Activated CD8-positive, alpha-beta memory T cell treated with anti-CD3 and anti-CD28 coated beads, Interleukin-2, amount 50 U/mL, for 48 hours (primary cell): ENCODE results near the gene AATF.

Source experiments
- DNase-seq: peaks from one replicate; pipeline ENCODE4 v3.0.0-alpha.2; 2020

The AATF gene

DNA sequence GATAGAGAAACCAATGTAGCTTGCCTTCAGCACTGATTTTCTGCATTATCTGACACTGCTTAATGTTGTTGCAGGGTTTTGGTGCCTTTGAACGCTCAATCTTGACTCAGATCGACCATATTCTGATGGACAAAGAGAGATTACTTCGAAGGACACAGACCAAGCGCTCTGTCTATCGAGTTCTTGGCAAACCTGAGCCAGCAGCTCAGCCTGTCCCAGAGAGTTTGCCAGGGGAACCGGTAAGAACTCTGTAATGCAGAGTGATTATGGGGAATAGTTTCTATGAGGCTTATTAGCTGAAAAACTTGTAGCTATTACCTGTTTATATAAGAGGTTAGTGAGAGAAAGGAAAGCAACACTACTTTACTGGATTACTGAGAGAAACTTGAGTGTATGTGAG, 40.4 kb downstream of the AATF start:
- no peak for DNase-seq

GRCh38 chr17:36992701-36993100, 43.9 kb downstream of the AATF start:
- DNase-seq, result no peak

DNA sequence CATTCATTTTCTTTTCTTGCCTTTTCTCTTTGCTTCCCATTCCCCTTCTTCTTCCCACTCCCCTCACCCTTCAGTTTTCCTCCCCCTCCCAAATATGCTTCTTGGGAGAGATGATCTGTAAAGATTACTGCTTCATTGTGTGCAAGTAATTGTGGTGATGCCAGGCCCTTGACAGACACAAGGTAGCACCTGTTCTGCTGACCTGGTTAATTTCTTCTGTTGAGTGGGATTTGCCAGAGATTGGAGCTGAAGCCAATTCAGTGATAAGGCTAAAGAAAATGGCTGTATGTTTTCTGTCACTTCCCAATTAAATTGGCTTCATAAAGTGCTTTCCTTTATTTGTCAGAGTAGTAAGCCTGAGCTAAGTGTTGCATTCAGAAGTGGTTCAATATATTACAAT, 44.5 kb downstream of the AATF start:
- no peak for DNase-seq

GRCh38 chr17:36994438-36994837, 45.7 kb downstream of the AATF start:
- DNase-seq, result no peak

GRCh38 chr17:36999471-36999870, 50.7 kb downstream of the AATF start:
- DNase-seq, result no peak

DNA sequence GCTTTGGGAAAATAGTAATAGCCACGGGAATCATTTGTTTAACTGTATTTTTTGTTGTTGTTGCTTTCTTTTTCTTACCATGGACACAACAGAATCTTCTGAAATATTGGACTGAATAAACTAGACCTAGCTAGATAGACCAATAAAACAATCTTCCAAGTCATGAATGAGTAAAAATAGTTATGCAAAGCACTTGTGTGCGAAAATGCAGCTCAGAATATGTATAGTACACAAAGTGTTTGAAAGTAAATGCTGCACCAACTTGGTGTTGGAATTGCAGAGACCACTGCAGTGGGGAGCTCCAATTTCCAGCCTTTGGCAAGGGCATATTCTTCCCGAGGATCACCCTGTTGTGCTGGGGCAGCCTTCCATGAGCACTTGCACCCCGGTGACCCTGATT, 68.0 kb downstream of the AATF start:
- DNase-seq, result no peak

GRCh38 chr17:37017404-37017803, 68.7 kb downstream of the AATF start:
- DNase-seq, result no peak

DNA sequence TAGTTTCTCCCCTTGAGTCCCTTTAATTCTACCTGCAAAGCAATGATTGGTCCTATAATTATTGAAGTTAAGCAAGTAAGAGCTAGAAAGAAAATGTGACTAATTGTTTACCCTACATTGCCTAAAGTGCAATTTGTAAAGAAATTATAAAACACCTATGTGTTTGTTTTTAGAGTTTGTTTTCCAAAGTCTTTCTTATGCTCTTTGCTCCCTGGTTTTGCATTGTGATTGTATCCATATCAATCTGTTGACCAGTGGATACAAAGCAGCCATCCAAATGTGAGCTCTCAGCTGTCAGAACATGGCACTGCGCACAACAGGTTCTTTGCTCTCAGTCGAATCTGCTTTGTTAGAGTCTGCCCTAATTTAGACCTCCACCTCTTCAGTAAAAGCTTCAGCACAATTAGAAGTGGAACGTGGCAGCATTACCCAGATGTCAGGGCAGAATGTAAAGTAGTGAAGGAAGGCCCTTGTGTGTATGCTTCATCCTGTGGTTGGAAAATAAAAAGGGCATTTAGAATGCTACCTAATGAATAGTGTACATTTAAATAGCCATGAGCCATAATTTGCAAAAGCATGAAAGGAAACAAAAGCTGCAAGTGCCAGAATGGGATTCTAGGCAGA, 70.5 kb downstream of the AATF start:
- DNase-seq, result no peak

DNA sequence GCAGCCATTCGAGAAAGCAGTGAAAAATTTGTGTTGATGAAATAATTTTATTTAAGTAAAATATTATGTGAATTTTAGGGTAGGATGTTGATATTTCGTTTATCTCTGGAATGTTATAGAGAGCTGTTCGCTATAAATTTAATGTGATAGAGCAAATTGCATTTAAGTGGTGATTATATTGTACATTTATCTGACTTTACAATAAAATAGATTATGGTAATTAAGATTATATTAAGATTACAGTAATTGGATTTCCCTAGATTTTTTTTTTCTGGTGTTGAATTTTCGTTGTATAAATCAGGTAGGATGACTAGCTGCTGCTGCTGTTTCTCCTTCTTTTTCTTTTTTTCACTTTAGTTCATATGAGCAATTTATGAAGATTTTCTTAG, 71.0 kb downstream of the AATF start:
- DNase-seq, result no peak

DNA sequence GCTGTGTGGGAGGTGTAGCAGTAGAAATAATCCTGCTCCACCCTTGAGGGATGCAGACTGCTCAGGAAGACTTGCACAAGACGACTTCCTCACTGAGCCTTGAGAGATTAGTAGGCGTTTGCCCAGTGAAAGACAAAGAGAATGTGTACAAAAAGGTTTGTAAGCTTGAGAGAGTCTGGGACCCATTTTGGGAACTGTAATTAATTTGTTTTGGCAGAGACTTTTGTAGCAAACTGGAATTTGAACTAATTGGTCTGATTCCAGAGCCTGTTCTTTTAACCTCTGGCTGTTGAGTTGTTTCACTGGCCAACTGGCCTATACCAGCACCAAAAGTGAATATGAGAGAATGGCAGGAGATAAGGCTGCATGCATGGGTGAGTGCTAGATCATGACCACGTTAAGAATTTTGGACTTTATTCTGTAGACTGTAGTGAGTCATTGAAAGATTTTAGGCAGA, 75.5 kb downstream of the AATF start:
- DNase-seq, result no peak

GRCh38 chr17:37025238-37025637, 76.5 kb downstream of the AATF start:
- DNase-seq, result no peak

DNA sequence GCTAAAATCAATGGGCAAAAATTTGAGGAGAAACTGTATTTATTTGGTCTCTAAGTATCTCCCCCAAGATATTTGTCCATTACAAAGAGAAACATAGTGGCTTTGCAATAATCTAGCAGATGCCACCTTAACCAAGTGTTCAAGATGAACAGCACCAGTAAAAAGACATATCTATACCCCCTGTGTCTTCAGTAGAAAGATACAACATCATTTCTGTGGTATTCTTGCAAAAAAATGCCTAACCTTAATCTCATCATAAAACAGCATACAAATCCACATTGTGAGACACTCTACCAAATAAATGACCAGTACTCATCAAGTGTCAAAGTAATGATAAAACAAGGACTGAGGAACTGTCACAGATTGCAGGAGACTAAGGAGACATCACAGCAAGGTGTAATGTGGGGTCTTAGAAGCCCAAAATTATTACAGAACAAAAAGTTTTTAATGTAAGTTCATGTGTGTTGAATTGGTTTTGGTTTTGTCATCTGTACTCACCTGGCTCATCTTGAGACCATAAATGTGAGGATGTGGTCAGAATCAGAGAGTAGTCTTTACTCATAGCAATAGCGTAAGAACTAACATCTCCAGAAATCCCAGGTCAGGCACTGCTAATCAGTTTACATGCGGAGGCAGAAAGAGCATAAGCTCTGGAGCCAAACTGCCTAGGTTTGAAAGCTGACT, 77.2 kb downstream of the AATF start:
- no peak for DNase-seq

DNA sequence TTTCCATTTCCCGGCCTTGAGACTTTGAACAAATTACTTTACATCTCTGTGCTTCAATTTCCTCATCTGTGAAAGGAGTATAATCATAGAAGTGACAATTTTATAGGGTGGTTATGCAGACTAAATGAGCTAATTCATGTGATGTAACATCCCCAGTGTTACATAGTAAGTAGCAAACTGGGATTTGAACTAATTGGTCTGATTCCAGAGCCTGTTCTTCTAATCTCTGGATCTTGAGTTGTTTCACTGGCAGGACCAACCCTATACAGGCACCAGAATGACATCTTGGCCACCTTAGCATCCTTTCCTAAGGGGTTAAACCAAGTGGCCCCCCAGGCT, 77.7 kb downstream of the AATF start:
- DNase-seq, result no peak

- no peak for DNase-seq
Observed at GRCh38 chr17:37028040-37028439, 79.3 kb downstream of the AATF start.

DNA sequence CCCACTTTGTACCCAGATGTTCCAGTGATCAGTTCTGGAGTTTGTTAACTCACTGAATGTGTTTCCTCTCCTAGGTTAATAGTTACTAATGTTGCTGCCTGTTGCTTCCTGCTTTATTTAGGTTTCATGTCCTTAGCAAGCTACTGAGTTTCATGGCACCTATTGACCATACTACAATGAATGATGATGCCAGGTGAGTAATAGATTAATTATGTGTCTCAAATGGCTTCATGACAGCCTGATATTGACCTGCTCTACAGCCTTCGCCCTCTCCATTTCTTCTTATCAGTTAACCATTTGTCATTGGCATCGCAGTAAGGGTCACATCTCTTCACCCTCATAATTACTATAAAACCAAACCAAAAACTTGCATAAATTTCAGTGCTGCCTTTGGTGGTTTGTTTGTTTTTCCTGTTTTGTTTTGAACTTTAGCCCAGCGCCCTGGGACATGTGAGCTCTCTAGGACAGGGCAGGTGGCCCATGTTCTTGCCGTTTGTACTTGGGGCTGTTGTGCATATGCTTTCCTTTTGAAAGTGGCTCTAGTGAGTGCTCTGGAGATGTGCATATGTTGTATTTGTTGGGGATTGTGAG, 82.8 kb downstream of the AATF start:
- no peak for DNase-seq

DNA sequence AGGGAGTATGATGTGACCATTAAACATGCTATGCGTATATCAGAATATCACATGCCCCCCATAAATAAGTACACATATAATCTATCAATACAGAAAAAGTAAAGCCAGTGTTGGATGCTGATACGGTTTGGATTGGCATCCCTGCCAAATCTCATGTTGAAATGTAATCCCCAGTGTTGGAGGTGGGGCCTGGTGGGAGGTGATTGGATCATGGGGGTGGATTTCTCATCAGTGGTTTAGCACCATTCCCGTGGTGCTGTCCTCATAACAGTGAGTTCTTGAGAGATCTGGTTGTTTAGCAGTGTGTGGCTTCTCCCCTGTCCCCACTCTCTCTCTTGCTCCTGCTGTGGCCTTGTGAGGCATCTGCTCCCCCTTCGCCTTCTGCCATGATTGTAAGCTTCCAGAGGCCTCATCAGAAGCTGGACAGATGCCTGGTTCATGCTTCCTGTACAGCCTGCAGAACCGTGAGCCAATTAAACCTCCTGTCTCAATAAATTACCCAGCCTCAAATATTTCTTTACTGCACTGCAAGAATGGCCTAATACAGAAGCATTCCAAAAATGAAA, 88.9 kb downstream of the AATF start:
- no peak for DNase-seq

DNA sequence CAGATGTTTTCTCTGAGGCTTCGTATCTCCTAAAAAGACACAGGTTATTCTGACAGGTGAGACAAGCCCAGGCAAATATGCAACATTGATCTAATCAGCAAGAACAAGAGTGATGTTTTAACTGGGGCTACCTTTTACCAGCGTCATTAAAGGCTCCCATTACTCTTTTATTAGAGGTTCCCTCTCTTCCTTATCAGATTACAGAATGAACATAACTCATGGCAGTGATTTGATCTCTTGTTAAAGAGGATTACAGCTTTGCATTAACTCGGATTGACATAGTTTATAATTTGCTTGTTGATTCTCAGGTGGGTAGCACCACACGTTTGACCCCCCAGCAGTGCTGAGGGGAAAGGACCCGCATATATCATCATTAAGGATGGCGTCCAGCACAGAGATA, 90.5 kb downstream of the AATF start:
- DNase-seq, result no peak

DNA sequence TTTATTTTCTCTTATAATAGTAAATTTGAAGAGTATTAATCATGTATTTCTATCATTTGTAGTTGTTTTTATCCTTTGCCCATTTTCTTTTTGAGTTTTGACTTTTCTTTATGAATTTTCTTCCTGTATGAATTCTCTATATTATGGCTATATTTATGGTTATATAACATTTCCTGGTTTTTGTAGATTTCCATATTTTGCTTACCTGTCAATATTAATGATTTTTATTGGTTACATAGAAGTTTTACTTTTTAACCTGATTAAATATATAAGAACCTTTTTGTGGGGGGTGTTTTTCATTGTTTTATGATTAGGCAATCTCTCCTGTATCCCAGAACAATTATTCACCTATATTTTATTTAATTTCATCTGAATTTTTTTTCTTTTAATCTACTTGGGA, 93.2 kb downstream of the AATF start:
- DNase-seq, result no peak

- no peak for DNase-seq
Observed at GRCh38 chr17:37043201-37043600, 94.4 kb downstream of the AATF start.

DNA sequence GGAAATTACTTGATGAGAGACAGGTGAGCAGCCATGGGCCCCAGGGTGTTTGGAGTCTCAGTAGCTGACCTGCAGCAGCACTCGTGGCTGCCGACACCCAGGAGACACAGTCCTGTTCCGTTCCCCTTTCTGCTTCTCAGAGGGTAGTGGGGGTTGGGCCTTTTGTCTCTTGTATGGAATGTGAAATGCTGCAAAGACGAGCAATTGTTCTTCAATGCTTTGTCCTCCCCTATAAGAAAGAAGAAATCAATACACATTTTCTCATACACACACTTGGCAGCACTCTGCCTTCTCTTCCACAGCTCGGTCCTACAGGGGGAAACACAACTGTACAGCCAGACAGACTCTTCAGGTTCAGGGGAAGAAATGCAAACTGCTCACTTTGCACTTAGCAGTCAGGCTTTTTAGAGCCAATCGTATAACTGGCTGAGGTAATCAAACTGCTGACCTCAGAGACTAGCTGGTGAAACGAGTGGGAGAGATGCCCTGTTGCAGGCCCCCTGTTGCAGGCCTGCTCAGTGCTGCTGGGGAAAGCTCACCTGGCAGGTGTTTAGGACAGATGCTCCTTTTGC, 96.7 kb downstream of the AATF start:
- no peak for DNase-seq

GRCh38 chr17:37047631-37048104, 98.9 kb downstream of the AATF start:
- peak; percentile 90 for DNase-seq

GRCh38 chr17:37048811-37049210, 100.1 kb downstream of the AATF start:
- no peak for DNase-seq

DNA sequence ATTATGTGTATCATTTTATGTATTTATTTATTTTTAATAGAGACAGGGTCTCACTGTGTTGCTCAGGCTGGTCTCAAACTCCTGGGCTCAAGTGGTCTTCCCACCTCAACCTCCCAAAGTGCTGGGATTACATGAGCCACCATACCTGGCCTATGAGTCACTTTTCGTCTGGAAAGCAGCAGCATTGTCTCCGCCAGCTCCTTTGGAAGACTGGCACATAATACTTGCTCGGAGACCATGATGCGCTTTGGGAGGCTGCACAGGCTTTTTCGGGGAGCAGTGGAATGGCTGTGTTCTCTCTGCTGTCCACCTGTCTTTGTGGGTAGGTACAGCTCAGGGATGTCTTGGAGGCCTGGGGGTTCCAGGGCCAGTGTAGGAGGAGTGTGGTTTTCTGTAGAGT, 102.2 kb downstream of the AATF start:
- DNase-seq, result no peak

- no peak for DNase-seq
Observed at GRCh38 chr17:37051381-37051780, 102.6 kb downstream of the AATF start.
